ENCODE results near the gene TESK2. TPM values are rescaled to one million over a fixed set of nuclear protein-coding genes. Genes with fewer than 3 reads are reported as not detected.

TESK2 gene
- polyA plus RNA-seq, 3 donors: 3.9 to 13.1 (median 4.1) TPM

DNA sequence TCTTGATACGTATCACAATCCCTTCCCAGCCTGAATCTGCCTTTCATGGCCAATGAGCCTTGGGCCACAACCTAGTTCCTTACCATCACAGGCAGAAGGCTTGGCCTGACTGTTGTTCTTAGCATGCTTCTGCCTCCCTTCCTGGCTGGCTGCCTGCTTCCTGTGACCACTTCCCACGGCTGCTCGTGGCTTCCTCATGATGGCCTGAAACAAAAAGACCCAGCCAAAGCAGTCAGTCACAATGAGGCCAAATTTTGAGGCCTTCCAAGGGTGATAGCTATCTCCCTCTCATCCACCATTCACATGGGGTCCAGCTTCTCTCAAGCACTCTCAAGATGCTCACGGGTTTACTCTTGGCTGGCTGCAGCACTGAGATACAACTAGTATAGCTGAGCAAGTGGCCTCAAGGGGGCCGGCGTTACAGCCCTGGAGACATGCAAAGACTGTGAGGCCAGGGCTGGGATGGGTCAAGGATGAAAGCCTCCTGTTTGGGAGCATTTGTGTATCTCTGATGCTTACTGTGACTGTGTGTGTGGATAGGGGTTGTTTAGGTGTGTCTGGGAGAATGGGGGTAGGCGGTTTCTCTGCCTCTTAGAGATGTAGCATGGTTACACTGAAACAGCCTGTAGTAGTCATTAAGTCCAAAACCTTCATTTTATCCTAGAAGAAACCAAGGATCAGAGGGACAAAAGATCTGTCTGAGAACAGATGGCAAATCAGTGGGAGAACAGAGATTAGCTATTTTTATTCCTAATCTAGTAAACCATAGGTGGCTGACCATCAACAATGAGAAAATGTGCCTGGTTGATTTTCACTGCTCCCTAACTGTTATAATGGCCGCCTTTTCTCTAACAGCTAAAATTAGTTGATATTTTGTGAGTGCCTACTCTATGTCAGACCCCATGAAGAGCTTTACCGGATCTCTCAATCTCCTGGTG, 156.4 kb downstream of the TESK2 start:
- DNase-seq: no peak
- H3K4me3 Mint-ChIP-seq: no peak overlapping the region
- Histone ChIP-seq H4K20me1 (ENCODE audit: insufficient read depth, low read length) (no peaks in the 10 kb centered on the region), H3K27ac (ENCODE audit: low read depth in 1 of 2, low read length in 2 of 2) (peak overlapping the region in 1 of 2 donors; percentile 65), H3K79me2 (ENCODE audit: insufficient read depth, low read length) (peaks cover 17% of the 10 kb centered on the region), H2AFZ (ENCODE audit: insufficient read depth, low read depth, low read length, poor library complexity, severe bottlenecking) (no peak overlapping the region), H3K9me3 (replicated peaks in 1 of 2; ENCODE audit: control insufficient read depth in 1 of 2, insufficient read depth in 1 of 2, low read length in 2 of 2) (no peaks in the 10 kb centered on the region), H3K9ac (ENCODE audit: insufficient read depth, low read length, poor library complexity, severe bottlenecking) (peak overlapping the region; percentile 21), H3K27me3 (ENCODE audit: control insufficient read depth in 2 of 2, insufficient read depth in 2 of 2, low read length in 2 of 2) (no peaks in the 10 kb centered on the region), H3K4me1 (ENCODE audit: control insufficient read depth in 1 of 2, insufficient read depth in 2 of 2, low read length in 2 of 2) (peaks cover 18 to 19% of the 10 kb centered on the region in 2 donors), H3K36me3 (replicated peaks in 1 of 2; ENCODE audit: control insufficient read depth in 1 of 2, insufficient read depth in 2 of 2, low read length in 2 of 2) (peaks cover 23 to 39% of the 10 kb centered on the region in 2 donors), H3K4me2 (replicated peaks; ENCODE audit: extremely low read depth, low read length, poor library complexity, severe bottlenecking) (no peak overlapping the region), H3K4me3 (replicated peaks in 1 of 3; ENCODE audit: low read depth in 2 of 3, low read length in 3 of 3) (no peak overlapping the region)
- intact Hi-C loops (cut with micrococcal nuclease): no loop called here
- H3K9me3 Mint-ChIP-seq: no peaks in the 10 kb centered on the region
- H3K27ac Mint-ChIP-seq: peak overlapping the region in 6 of 7 donors; percentile 9 to 82 (median 60)
- H3K4me1 Mint-ChIP-seq: peaks cover 18% of the 10 kb centered on the region
- TF ChIP-seq, protein P1, sequence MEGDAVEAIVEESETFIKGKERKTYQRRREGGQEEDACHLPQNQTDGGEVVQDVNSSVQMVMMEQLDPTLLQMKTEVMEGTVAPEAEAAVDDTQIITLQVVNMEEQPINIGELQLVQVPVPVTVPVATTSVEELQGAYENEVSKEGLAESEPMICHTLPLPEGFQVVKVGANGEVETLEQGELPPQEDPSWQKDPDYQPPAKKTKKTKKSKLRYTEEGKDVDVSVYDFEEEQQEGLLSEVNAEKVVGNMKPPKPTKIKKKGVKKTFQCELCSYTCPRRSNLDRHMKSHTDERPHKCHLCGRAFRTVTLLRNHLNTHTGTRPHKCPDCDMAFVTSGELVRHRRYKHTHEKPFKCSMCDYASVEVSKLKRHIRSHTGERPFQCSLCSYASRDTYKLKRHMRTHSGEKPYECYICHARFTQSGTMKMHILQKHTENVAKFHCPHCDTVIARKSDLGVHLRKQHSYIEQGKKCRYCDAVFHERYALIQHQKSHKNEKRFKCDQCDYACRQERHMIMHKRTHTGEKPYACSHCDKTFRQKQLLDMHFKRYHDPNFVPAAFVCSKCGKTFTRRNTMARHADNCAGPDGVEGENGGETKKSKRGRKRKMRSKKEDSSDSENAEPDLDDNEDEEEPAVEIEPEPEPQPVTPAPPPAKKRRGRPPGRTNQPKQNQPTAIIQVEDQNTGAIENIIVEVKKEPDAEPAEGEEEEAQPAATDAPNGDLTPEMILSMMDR (IDR thresholded peaks at IDR 0.05): no peak
- WGBS (ENCODE audit: insufficient coverage): 49% methylated on average over 5 of the region's 9 CpGs
- H3K36me3 Mint-ChIP-seq: peaks cover 32 to 42% of the 10 kb centered on the region in 2 donors
- H3K27me3 Mint-ChIP-seq (ENCODE audit: low read depth in 3 of 3): peaks cover 0 to 5% (median 0%) of the 10 kb centered on the region in 3 donors

DNA sequence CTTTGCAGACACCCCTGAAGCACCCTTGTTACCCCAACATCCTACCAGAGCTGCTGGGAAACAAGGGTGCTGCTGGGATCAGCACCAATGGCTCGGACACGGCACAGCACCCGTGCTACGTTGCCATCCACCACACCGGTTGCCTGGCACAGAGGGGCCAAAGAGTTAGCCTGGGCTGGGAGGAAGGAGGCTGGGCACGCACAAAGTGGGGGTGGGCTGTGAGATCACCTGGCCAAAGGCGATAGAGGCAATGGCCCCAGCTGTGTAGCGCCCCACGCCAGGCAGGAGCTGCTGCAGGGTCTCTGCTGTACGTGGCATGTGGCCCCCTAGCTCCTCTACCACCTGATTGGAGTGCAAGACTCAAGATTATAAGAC, 158.6 kb downstream of the TESK2 start:
- Histone ChIP-seq H3K9ac (ENCODE audit: insufficient read depth, low read length, poor library complexity, severe bottlenecking) (no peak overlapping the region), H3K4me1 (ENCODE audit: control insufficient read depth in 1 of 2, insufficient read depth in 2 of 2, low read length in 2 of 2) (peaks cover 14 to 17% of the 10 kb centered on the region in 2 donors), H2AFZ (ENCODE audit: insufficient read depth, low read depth, low read length, poor library complexity, severe bottlenecking) (no peak overlapping the region), H3K27me3 (ENCODE audit: control insufficient read depth in 2 of 2, insufficient read depth in 2 of 2, low read length in 2 of 2) (peaks cover 0 to 4% of the 10 kb centered on the region in 2 donors), H3K4me2 (replicated peaks; ENCODE audit: extremely low read depth, low read length, poor library complexity, severe bottlenecking) (no peak overlapping the region), H3K79me2 (ENCODE audit: insufficient read depth, low read length) (no peaks in the 10 kb centered on the region), H3K4me3 (replicated peaks in 1 of 3; ENCODE audit: low read depth in 2 of 3, low read length in 3 of 3) (no peak overlapping the region), H3K27ac (ENCODE audit: low read depth in 1 of 2, low read length in 2 of 2) (no peak overlapping the region), H3K9me3 (replicated peaks in 1 of 2; ENCODE audit: control insufficient read depth in 1 of 2, insufficient read depth in 1 of 2, low read length in 2 of 2) (no peaks in the 10 kb centered on the region), H3K36me3 (replicated peaks in 1 of 2; ENCODE audit: control insufficient read depth in 1 of 2, insufficient read depth in 2 of 2, low read length in 2 of 2) (peaks cover 25 to 46% of the 10 kb centered on the region in 2 donors), H4K20me1 (ENCODE audit: insufficient read depth, low read length) (no peaks in the 10 kb centered on the region)
- TF ChIP-seq, protein P1 (IDR thresholded peaks at IDR 0.05): no peak
- Mint-ChIP-seq H3K4me3 (no peak overlapping the region), H3K27me3 (ENCODE audit: low read depth in 3 of 3) (peaks cover 2 to 7% (median 6%) of the 10 kb centered on the region in 3 donors), H3K27ac (peak overlapping the region in 2 of 7 donors; percentile 3 to 57), H3K4me1 (peaks cover 20% of the 10 kb centered on the region), H3K36me3 (peaks cover 32 to 43% of the 10 kb centered on the region in 2 donors), H3K9me3 (peaks cover 0 to 3% (median 0%) of the 10 kb centered on the region in 7 donors)
- intact Hi-C loops (cut with micrococcal nuclease): no loop called here
- WGBS (ENCODE audit: insufficient coverage): 96% methylated on average over 10 of the region's 10 CpGs
- no peak for DNase-seq

Measured in CD14-positive monocyte (primary cell).